Esophagus muscularis mucosa (tissue), 4 donors: ENCODE results near the gene ANKRD17. TPM values are rescaled to one million over a fixed set of nuclear protein-coding genes. Genes with fewer than 3 reads are reported as not detected.

ENCODE experiments used
- DNase-seq: peaks from one replicate; pipeline ENCODE4 v3.0.0-alpha.2; 2017; ENCODE audit errors: extremely low spot score
- H3K27ac ChIP-seq, 4 donors: fragments of 200-600 bp; sonication (generic); replicated peaks in 1 of 4; 1 replicate in 3 of 4; 2 replicates in 1 of 4; pipeline ENCODE4 v1.5.1; 2016 to 2019; ENCODE audit warnings: mild to moderate bottlenecking in 1 of 4
- H3K27me3 ChIP-seq, 4 donors: fragments of 200-600 bp; sonication (generic); one replicate each; pipeline versions ENCODE4 v1.5.1 to v1.6.0; 2016 to 2019
- H3K36me3 ChIP-seq, 4 donors: fragments of 200-600 bp; sonication (generic); one replicate each; pipeline ENCODE4 v1.5.1; 2016 to 2019
- H3K4me1 ChIP-seq, 4 donors: fragments of 200-600 bp; sonication (generic); one replicate each; pipeline ENCODE4 v1.5.1; 2016 to 2019
- H3K4me3 ChIP-seq, 4 donors: fragments of 200-600 bp; sonication (generic); 1 replicate in 2 of 4; 2 replicates in 2 of 4; pipeline ENCODE4 v1.5.1; 2016 to 2019; ENCODE audit warnings: mild to moderate bottlenecking in 4 of 4, moderate library complexity in 1 of 4
- H3K9me3 ChIP-seq, 4 donors: fragments of 200-600 bp; sonication (generic); 1 replicate in 3 of 4; 2 replicates in 1 of 4; pipeline ENCODE4 v1.5.1; 2016 to 2019
- EP300 ChIP-seq: sonication (generic); formaldehyde crosslinking; IDR thresholded peaks from one replicate; pipeline ENCODE4 v1.6.1; 2017; ENCODE audit warnings: antibody characterized with exemption
- POLR2A ChIP-seq: fragments of 450-650 bp; IDR thresholded peaks from one replicate; pipeline ENCODE4 v1.6.1; 2017; ENCODE audit warnings: antibody characterized with exemption, moderate library complexity, mild to moderate bottlenecking, low read depth
- POLR2AphosphoS5 ChIP-seq, 2 donors: sonication (generic); formaldehyde crosslinking; IDR thresholded peaks; one replicate each; pipeline ENCODE4 v1.6.1; 2017; ENCODE audit warnings: antibody characterized with exemption in 2 of 2
- WGBS: methylation state at CpG from one replicate; pipeline ENCODE4 v1.1.5; 2018; 5-methylcytosine and 5-hydroxymethylcytosine counted together
- intact Hi-C: fragments of 100-400 bp; cut with DNase I; formaldehyde crosslinking; loops from one replicate; pipeline ENCODE4 v1.15.1; 2023
- total RNA-seq, 4 donors: library from RNA; depleted of rRNA; stranded (reverse); fragments of >200 nt; gene quantifications; one replicate each; pipeline versions ENCODE4 v1.1.0 to v1.2.1, GENCODE V29; 2016
- TF ChIP-seq, protein P1 (sequence below), 3 experiments: fragments of 200-600 bp in 2 of 3; fragments of 450-650 bp in 1 of 3; sonication (generic) in 2 of 3; IDR thresholded peaks; one replicate each; pipeline ENCODE4 v1.5.1; 2017 to 2019; ENCODE audit warnings: antibody characterized with exemption in 3 of 3, mild to moderate bottlenecking in 2 of 3, moderate library complexity in 1 of 3

Gene ANKRD17
- total RNA-seq, 4 donors from 2014 or later = 47.9 to 58.1 (median 54.7) TPM

DNA sequence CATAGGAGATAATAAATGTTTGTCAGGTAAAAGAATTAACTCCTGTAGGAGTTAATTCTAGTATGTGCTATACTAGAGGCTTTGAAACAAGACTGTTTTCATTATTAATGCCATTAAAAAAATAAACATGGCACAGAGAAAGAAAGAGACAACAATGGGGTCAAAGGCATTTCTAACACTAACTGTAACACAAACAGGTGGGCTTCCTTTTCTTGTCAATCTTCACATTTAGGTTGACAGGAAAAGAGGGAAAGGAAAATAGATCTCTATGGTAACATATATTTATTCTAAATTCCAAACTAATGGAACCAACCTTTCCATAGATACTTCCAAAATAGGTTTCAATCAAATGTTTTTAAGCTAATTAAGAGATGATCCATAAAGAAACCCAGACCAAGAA lies 9.8 kb downstream of the ANKRD17 start:
- H3K9me3 ChIP-seq = no peaks in the 10 kb centered on the region
- no peak for DNase-seq
- no peaks in the 10 kb centered on the region for H3K27me3 ChIP-seq
- peaks cover 25 to 60% (median 52%) of the 10 kb centered on the region in 4 donors for H3K4me1 ChIP-seq
- no peak for TF ChIP-seq POLR2AphosphoS5 (IDR thresholded peaks at IDR 0.05)
- TF ChIP-seq POLR2A = no peak
- no peak for TF ChIP-seq EP300
- TF ChIP-seq, protein P1, sequence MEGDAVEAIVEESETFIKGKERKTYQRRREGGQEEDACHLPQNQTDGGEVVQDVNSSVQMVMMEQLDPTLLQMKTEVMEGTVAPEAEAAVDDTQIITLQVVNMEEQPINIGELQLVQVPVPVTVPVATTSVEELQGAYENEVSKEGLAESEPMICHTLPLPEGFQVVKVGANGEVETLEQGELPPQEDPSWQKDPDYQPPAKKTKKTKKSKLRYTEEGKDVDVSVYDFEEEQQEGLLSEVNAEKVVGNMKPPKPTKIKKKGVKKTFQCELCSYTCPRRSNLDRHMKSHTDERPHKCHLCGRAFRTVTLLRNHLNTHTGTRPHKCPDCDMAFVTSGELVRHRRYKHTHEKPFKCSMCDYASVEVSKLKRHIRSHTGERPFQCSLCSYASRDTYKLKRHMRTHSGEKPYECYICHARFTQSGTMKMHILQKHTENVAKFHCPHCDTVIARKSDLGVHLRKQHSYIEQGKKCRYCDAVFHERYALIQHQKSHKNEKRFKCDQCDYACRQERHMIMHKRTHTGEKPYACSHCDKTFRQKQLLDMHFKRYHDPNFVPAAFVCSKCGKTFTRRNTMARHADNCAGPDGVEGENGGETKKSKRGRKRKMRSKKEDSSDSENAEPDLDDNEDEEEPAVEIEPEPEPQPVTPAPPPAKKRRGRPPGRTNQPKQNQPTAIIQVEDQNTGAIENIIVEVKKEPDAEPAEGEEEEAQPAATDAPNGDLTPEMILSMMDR (IDR thresholded peaks at IDR 0.05) = no peak
- H3K27ac ChIP-seq = no peak overlapping the region
- intact Hi-C loops = no loop called here
- no peak overlapping the region for H3K4me3 ChIP-seq
- peaks cover 0 to 8% (median 0%) of the 10 kb centered on the region in 4 donors for H3K36me3 ChIP-seq

DNA sequence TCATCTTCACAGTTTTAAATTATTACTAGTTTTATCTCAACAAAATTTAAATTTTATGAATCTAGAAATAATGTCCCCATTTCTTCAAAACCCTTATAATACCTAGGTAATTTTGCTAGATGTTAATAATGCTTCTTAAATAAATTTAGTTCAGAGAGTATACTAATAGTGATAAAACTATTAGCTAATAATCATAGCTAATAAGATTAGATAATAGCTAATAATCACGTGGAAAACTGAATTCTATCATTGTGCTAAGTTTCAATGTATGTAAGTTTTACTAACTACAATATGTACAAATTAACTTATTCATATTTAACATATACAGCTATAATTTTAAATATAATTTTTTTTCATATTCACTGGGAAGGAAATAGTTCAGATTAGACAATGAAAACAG lies 10.2 kb downstream of the ANKRD17 start:
- DNase-seq = no peak
- Histone ChIP-seq H3K27me3 (no peaks in the 10 kb centered on the region), H3K4me1 (peaks cover 21 to 58% (median 51%) of the 10 kb centered on the region in 4 donors), H3K36me3 (peaks cover 0 to 8% (median 0%) of the 10 kb centered on the region in 4 donors), H3K9me3 (no peaks in the 10 kb centered on the region), H3K27ac (no peak overlapping the region), H3K4me3 (no peak overlapping the region)
- WGBS = 97% methylated on average over 1 of the region's 1 CpG
- intact Hi-C loops = no loop called here
- TF ChIP-seq POLR2AphosphoS5 (IDR thresholded peaks at IDR 0.05) (no peak), EP300 (no peak), POLR2A (no peak)
- TF ChIP-seq, protein P1 (IDR thresholded peaks at IDR 0.05) = no peak

GRCh38 chr4:73247100-73247499 lies 11.5 kb downstream of the ANKRD17 start:
- no peaks in the 10 kb centered on the region for H3K9me3 ChIP-seq
- no peak for TF ChIP-seq POLR2A
- no peak for TF ChIP-seq EP300
- no peak for TF ChIP-seq POLR2AphosphoS5 (IDR thresholded peaks at IDR 0.05)
- TF ChIP-seq, protein P1 (IDR thresholded peaks at IDR 0.05) = no peak
- H3K4me3 ChIP-seq = no peak overlapping the region
- DNase-seq = no peak
- intact Hi-C loops = no loop called here
- H3K4me1 ChIP-seq = peaks cover 10 to 49% (median 44%) of the 10 kb centered on the region in 4 donors
- no peak overlapping the region for H3K27ac ChIP-seq
- H3K27me3 ChIP-seq = no peaks in the 10 kb centered on the region
- H3K36me3 ChIP-seq = no peaks in the 10 kb centered on the region

DNA sequence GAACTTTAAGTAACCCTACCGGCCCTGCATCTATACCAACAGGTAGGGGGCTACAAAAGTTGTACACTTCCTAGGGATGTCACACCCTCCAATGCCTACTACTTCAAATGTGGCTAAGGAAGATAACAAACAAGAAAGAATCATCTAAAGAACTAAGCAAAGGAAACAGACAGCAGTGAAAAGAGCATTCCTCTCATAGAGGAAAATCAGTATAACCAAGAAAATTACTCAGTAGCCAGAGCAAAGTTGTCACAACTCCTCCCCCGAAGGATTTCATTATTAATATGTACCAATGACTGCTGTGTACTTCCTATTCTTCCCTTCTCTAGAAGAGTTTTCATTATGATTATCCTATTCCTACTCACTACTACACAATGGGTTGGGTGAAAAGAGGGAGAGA lies 12.6 kb downstream of the ANKRD17 start:
- intact Hi-C loops = no loop called here
- WGBS = 97% methylated on average over 2 of the region's 2 CpGs
- no peak overlapping the region for H3K4me3 ChIP-seq
- no peaks in the 10 kb centered on the region for H3K9me3 ChIP-seq
- peaks cover 5 to 43% (median 38%) of the 10 kb centered on the region in 4 donors for H3K4me1 ChIP-seq
- H3K36me3 ChIP-seq = no peaks in the 10 kb centered on the region
- TF ChIP-seq EP300 (no peak), POLR2A (no peak), POLR2AphosphoS5 (IDR thresholded peaks at IDR 0.05) (no peak)
- TF ChIP-seq, protein P1 (IDR thresholded peaks at IDR 0.05) = no peak
- no peaks in the 10 kb centered on the region for H3K27me3 ChIP-seq
- DNase-seq = no peak
- H3K27ac ChIP-seq = no peak overlapping the region

GRCh38 chr4:73244945-73245601 lies 13.5 kb downstream of the ANKRD17 start:
- no peak for TF ChIP-seq EP300
- no peak for TF ChIP-seq POLR2A
- no peak for TF ChIP-seq POLR2AphosphoS5 (IDR thresholded peaks at IDR 0.05)
- TF ChIP-seq, protein P1 (IDR thresholded peaks at IDR 0.05) = no peak
- H3K4me1 ChIP-seq = peaks cover 5 to 52% (median 47%) of the 10 kb centered on the region in 4 donors
- H3K36me3 ChIP-seq = no peaks in the 10 kb centered on the region
- intact Hi-C loops = loop anchor here (5.0 kb wide), 1 partner anchor 78 kb away; no protein-coding TSS in a partner anchor
- WGBS = 95% methylated on average over 4 of the region's 4 CpGs
- H3K4me3 ChIP-seq = no peak overlapping the region
- DNase-seq = no peak
- no peaks in the 10 kb centered on the region for H3K27me3 ChIP-seq
- H3K27ac ChIP-seq = no peak overlapping the region
- H3K9me3 ChIP-seq = no peaks in the 10 kb centered on the region
